Measurements from ENCODE around the gene STX10. TPM values are rescaled to one million over a fixed set of nuclear protein-coding genes. Genes with fewer than 3 reads are reported as not detected.
A peak's percentile ranks its signal among the peaks of the same experiment; 100 is the strongest.

The STX10 gene
- total RNA-seq, 1 experiment from 2014 or later: 19.3 TPM

- no peaks in the 10 kb centered on the region for H3K36me3 Mint-ChIP-seq (ENCODE audit: insufficient read depth, unreplicated experiment)
- H3K27me3 ChIP-seq (replicated peaks; ENCODE audit: control insufficient read depth, insufficient read depth, low read length): no peaks in the 10 kb centered on the region
- no peaks in the 10 kb centered on the region for H3K36me3 ChIP-seq (ENCODE audit: control insufficient read depth, insufficient read depth, low read length)
- intact Hi-C loops (cut with micrococcal nuclease; ENCODE audit: unreplicated experiment): no loop called here
- H3K4me3 ChIP-seq (ENCODE audit: low read depth, low read length): no peak overlapping the region
- H3K4me1 Mint-ChIP-seq (ENCODE audit: low read depth, unreplicated experiment): peaks cover 7% of the 10 kb centered on the region
- POLR2A ChIA-PET: no interaction called here
- DNase-seq: peak; percentile 53 to 69
- H3K4me1 ChIP-seq: no peaks in the 10 kb centered on the region
- no peak overlapping the region for H3K27ac Mint-ChIP-seq (ENCODE audit: unreplicated experiment)
- TF ChIP-seq CTCF (IDR thresholded peaks at IDR 0.05; ENCODE audit: insufficient read depth in 1 of 2, low read depth in 1 of 2, low read length in 1 of 2, severe bottlenecking in 1 of 2, unreplicated experiment in 1 of 2): peak; percentile 35 to 52
- no peaks in the 10 kb centered on the region for H3K9me3 ChIP-seq
- CTCF ChIA-PET: interaction anchor here (0.5 to 4.3 kb wide), 7 partner anchors 11 to 205 kb away, joined by 3 to 64 read pairs (median 3); partner anchors contain the start of gene GCDH
- no peaks in the 10 kb centered on the region for H3K9me3 Mint-ChIP-seq (ENCODE audit: unreplicated experiment)
- H3K4me3 Mint-ChIP-seq (ENCODE audit: unreplicated experiment): peak overlapping the region; percentile 42
- BruUV-seq (replicated peaks): no TSS peak
- H3K27me3 Mint-ChIP-seq (ENCODE audit: insufficient read depth, unreplicated experiment): peaks cover 4% of the 10 kb centered on the region
Measured at GRCh38 chr19:13095934-13096927, 53.9 kb downstream of the STX10 start.

- Mint-ChIP-seq H3K4me1 (ENCODE audit: low read depth, unreplicated experiment) (peaks cover 7% of the 10 kb centered on the region), H3K36me3 (ENCODE audit: insufficient read depth, unreplicated experiment) (no peaks in the 10 kb centered on the region), H3K27ac (ENCODE audit: unreplicated experiment) (no peak overlapping the region), H3K4me3 (ENCODE audit: unreplicated experiment) (no peak overlapping the region), H3K9me3 (ENCODE audit: unreplicated experiment) (no peaks in the 10 kb centered on the region), H3K27me3 (ENCODE audit: insufficient read depth, unreplicated experiment) (peaks cover 4% of the 10 kb centered on the region)
- H3K27me3 ChIP-seq (replicated peaks; ENCODE audit: control insufficient read depth, insufficient read depth, low read length): no peaks in the 10 kb centered on the region
- CTCF ChIA-PET: interaction anchor here (0.7 to 4.3 kb wide), 4 partner anchors 117 to 146 kb away, joined by 3 to 64 read pairs (median 20); no protein-coding TSS in a partner anchor
- no TSS peak for BruUV-seq (replicated peaks)
- DNase-seq: no peak
- no peak for TF ChIP-seq CTCF (IDR thresholded peaks at IDR 0.05; ENCODE audit: insufficient read depth in 1 of 2, low read depth in 1 of 2, low read length in 1 of 2, severe bottlenecking in 1 of 2, unreplicated experiment in 1 of 2)
- POLR2A ChIA-PET: no interaction called here
- H3K4me1 ChIP-seq: no peaks in the 10 kb centered on the region
- H3K9me3 ChIP-seq: no peaks in the 10 kb centered on the region
- intact Hi-C loops (cut with micrococcal nuclease; ENCODE audit: unreplicated experiment): no loop called here
- no peak overlapping the region for H3K4me3 ChIP-seq (ENCODE audit: low read depth, low read length)
- no peaks in the 10 kb centered on the region for H3K36me3 ChIP-seq (ENCODE audit: control insufficient read depth, insufficient read depth, low read length)
Measured at GRCh38 chr19:13095393-13095784, 54.8 kb downstream of the STX10 start.

- Mint-ChIP-seq H3K27ac (ENCODE audit: unreplicated experiment) (no peak overlapping the region), H3K36me3 (ENCODE audit: insufficient read depth, unreplicated experiment) (no peaks in the 10 kb centered on the region), H3K9me3 (ENCODE audit: unreplicated experiment) (no peaks in the 10 kb centered on the region), H3K4me3 (ENCODE audit: unreplicated experiment) (no peak overlapping the region), H3K4me1 (ENCODE audit: low read depth, unreplicated experiment) (peaks cover 7% of the 10 kb centered on the region), H3K27me3 (ENCODE audit: insufficient read depth, unreplicated experiment) (peaks cover 4% of the 10 kb centered on the region)
- no peaks in the 10 kb centered on the region for H3K9me3 ChIP-seq
- CTCF ChIA-PET: interaction anchor here (0.6 to 4.3 kb wide), 5 partner anchors 24 to 145 kb away, joined by 3 to 64 read pairs (median 6); no protein-coding TSS in a partner anchor
- no peaks in the 10 kb centered on the region for H3K4me1 ChIP-seq
- TF ChIP-seq CTCF (IDR thresholded peaks at IDR 0.05; ENCODE audit: insufficient read depth in 1 of 2, low read depth in 1 of 2, low read length in 1 of 2, severe bottlenecking in 1 of 2, unreplicated experiment in 1 of 2): no peak
- POLR2A ChIA-PET: no interaction called here
- no peaks in the 10 kb centered on the region for H3K36me3 ChIP-seq (ENCODE audit: control insufficient read depth, insufficient read depth, low read length)
- no peak overlapping the region for H3K4me3 ChIP-seq (ENCODE audit: low read depth, low read length)
- BruUV-seq (replicated peaks): no TSS peak
- intact Hi-C loops (cut with micrococcal nuclease; ENCODE audit: unreplicated experiment): loop anchor here (1.0 to 5.0 kb wide), 2 partner anchors 63 to 117 kb away; no protein-coding TSS in a partner anchor
- no peaks in the 10 kb centered on the region for H3K27me3 ChIP-seq (replicated peaks; ENCODE audit: control insufficient read depth, insufficient read depth, low read length)
- no peak for DNase-seq
Measured at GRCh38 chr19:13094771-13095392, 55.3 kb downstream of the STX10 start.

All from Caco-2 (cell line).